DLD1 (cell line): ENCODE data around the gene CMTM5.
"Not testable (repeated sequence)": the region's sequence is repeated elsewhere in the genome, so short reads cannot be mapped to it uniquely, and the experiment has no call there.

Experiments used
- in situ Hi-C: cut with HindIII; loops from 2 replicates; pipeline ENCODE4 v1.10.0; 2017; ENCODE audit warnings: low sequenced_read_pairs

CMTM5 gene

GRCh38 chr14:23396126-23396525 is 19.3 kb downstream of the CMTM5 start:
- in situ Hi-C loops: no loop called here

GRCh38 chr14:23396781-23397407 is 20.0 kb downstream of the CMTM5 start:
- in situ Hi-C loops: no loop called here

- in situ Hi-C loops: no loop called here
These were observed 21.5 kb downstream of the CMTM5 start for GRCh38 chr14:23398348-23398747.

GRCh38 chr14:23399136-23399535 is 22.3 kb downstream of the CMTM5 start:
- in situ Hi-C loops: no loop called here

- in situ Hi-C loops: no loop called here
These were observed 22.7 kb downstream of the CMTM5 start for GRCh38 chr14:23399591-23399990.

- in situ Hi-C loops: not testable (repeated sequence)
These were observed 23.8 kb downstream of the CMTM5 start for GRCh38 chr14:23400496-23401149.

GRCh38 chr14:23401291-23401690 is 24.4 kb downstream of the CMTM5 start:
- in situ Hi-C loops: no loop called here

GRCh38 chr14:23402296-23403138 is 25.7 kb downstream of the CMTM5 start:
- in situ Hi-C loops: no loop called here

GRCh38 chr14:23403139-23403438 is 26.2 kb downstream of the CMTM5 start:
- in situ Hi-C loops: no loop called here

GRCh38 chr14:23403908-23404307 is 27.1 kb downstream of the CMTM5 start:
- in situ Hi-C loops: no loop called here

GRCh38 chr14:23404331-23404900 is 27.6 kb downstream of the CMTM5 start:
- in situ Hi-C loops: no loop called here

- in situ Hi-C loops: no loop called here
These were observed 28.2 kb downstream of the CMTM5 start for GRCh38 chr14:23405096-23405495.

- in situ Hi-C loops: no loop called here
These were observed 28.7 kb downstream of the CMTM5 start for GRCh38 chr14:23405516-23406025.

- in situ Hi-C loops: no loop called here
These were observed 29.4 kb downstream of the CMTM5 start for GRCh38 chr14:23406244-23406643.

- in situ Hi-C loops: no loop called here
These were observed 30.0 kb downstream of the CMTM5 start for GRCh38 chr14:23406725-23407355.

GRCh38 chr14:23407516-23408306 is 30.9 kb downstream of the CMTM5 start, which contains the start of gene MYH6:
TSS of gene MYH6 (minus strand) at chr14:23408273. CDS start at chr14:23407223, 1,050 bp downstream.
- in situ Hi-C loops: no loop called here

- in situ Hi-C loops: no loop called here
These were observed 31.4 kb downstream of the CMTM5 start for GRCh38 chr14:23408307-23408630.

GRCh38 chr14:23409475-23409874 is 32.6 kb downstream of the CMTM5 start:
- in situ Hi-C loops: no loop called here

GRCh38 chr14:23409966-23410635 is 33.3 kb downstream of the CMTM5 start:
- in situ Hi-C loops: no loop called here
